ENCODE data around the gene CEP164.

GRCh38 chr11:117287668-117288067 lies 40.0 kb upstream of the CEP164 start:
- TF ChIP-seq, protein P1, sequence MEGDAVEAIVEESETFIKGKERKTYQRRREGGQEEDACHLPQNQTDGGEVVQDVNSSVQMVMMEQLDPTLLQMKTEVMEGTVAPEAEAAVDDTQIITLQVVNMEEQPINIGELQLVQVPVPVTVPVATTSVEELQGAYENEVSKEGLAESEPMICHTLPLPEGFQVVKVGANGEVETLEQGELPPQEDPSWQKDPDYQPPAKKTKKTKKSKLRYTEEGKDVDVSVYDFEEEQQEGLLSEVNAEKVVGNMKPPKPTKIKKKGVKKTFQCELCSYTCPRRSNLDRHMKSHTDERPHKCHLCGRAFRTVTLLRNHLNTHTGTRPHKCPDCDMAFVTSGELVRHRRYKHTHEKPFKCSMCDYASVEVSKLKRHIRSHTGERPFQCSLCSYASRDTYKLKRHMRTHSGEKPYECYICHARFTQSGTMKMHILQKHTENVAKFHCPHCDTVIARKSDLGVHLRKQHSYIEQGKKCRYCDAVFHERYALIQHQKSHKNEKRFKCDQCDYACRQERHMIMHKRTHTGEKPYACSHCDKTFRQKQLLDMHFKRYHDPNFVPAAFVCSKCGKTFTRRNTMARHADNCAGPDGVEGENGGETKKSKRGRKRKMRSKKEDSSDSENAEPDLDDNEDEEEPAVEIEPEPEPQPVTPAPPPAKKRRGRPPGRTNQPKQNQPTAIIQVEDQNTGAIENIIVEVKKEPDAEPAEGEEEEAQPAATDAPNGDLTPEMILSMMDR (IDR thresholded peaks at IDR 0.05; ENCODE audit: low read depth, low read length): no peak
- no peak for TF ChIP-seq EZH2phosphoT487 (IDR thresholded peaks at IDR 0.05; ENCODE audit: low read depth)

Measured in OCI-LY3 (cell line).